GM12878 (cell line): Measurements from ENCODE around the gene B4GALT3. TPM values are rescaled to one million over a fixed set of nuclear protein-coding genes. Genes with fewer than 3 reads are reported as not detected.
A peak's percentile ranks its signal among the peaks of the same experiment; 100 is the strongest.

ENCODE experiments used
- ATAC-seq: fragments of 200-7000 bp; cut with Tn5 transposase; 3 replicates; pipeline ENCODE4 v1.9.1; 2020; ENCODE audit warnings: mild to moderate bottlenecking, moderate library complexity
- BruUV-seq: library from RNA; stranded (reverse); fragments of 400-500 nt; replicated peaks from 2 replicates; lab custom pipeline; 2021; lab: Mats Ljungman, UMichigan
- CTCF ChIA-PET: fragments of 300-600 bp; sonication (Branson Sonifier 250); formaldehyde crosslinking; extraction: SDS; loops from one replicate; lab custom pipeline; 2021; ENCODE audit warnings: inconsistent platforms; lab: Yijun Ruan, JAX
- POLR2A ChIA-PET: fragments of 350-600 bp; formaldehyde crosslinking; extraction: SDS; loops from one replicate; lab custom pipeline; 2021; ENCODE audit warnings: inconsistent platforms; lab: Charles Lee
- RAD21 ChIA-PET: fragments of 300-600 bp; sonication (Branson Sonifier 250); formaldehyde crosslinking; loops from one replicate; lab custom pipeline; 2023; ENCODE audit warnings: antibody characterized with exemption; ENCODE audit not compliant: unreplicated experiment; lab: Charles Lee
- SMC1A ChIA-PET: fragments of 300-600 bp; sonication (Branson Sonifier 250); formaldehyde crosslinking; loops from one replicate; lab custom pipeline; 2023; ENCODE audit not compliant: unreplicated experiment, uncharacterized antibody; lab: Charles Lee
- DNase-seq: peaks from one replicate; pipeline ENCODE4 v3.0.0-alpha.2; 2011; ENCODE audit warnings: low read depth, low spot score
- FAIRE-seq: peaks from 3 replicates; lab custom pipeline; 2011; peaks lifted over from hg19 to GRCh38; lab: Jason Lieb, UNC
- H2AFZ ChIP-seq: 2 replicates; pipeline ENCODE4 v1.6.0; 2011; ENCODE audit warnings: low read depth, low read length, control low read depth; ENCODE audit not compliant: control insufficient read depth
- H3K27ac ChIP-seq: 2 replicates; pipeline ENCODE4 v1.5.1; 2011; ENCODE audit warnings: control low read depth; ENCODE audit not compliant: control insufficient read depth, insufficient read depth
- H3K27me3 ChIP-seq, 2 experiments: replicated peaks in 1 of 2; 2 replicates each; pipeline versions ENCODE4 v1.6.0 to v1.6.1; 2011; ENCODE audit warnings: low read length in 1 of 2; ENCODE audit not compliant: control insufficient read depth in 2 of 2, insufficient read depth in 2 of 2
- H3K36me3 ChIP-seq, 2 experiments: 2 replicates each; pipeline ENCODE4 v1.5.1; 2011; ENCODE audit warnings: low read length in 1 of 2; ENCODE audit not compliant: control insufficient read depth in 2 of 2, insufficient read depth in 2 of 2
- H3K4me1 ChIP-seq: 2 replicates; pipeline ENCODE4 v1.6.1; 2011; ENCODE audit warnings: mild to moderate bottlenecking, low read length, moderate library complexity, mixed read lengths; ENCODE audit not compliant: control insufficient read depth, insufficient read depth
- H3K4me2 ChIP-seq: 2 replicates; pipeline ENCODE4 v1.6.0; 2011; ENCODE audit warnings: control low read depth; ENCODE audit not compliant: control insufficient read depth, insufficient read depth
- H3K4me3 ChIP-seq: fragments of 200-600 bp; sonication (generic); 2 replicates; pipeline ENCODE4 v1.5.1; 2016
- H3K79me2 ChIP-seq: 2 replicates; pipeline ENCODE4 v1.6.0; 2011; ENCODE audit warnings: low read length; ENCODE audit not compliant: control insufficient read depth, insufficient read depth
- H3K9ac ChIP-seq: 2 replicates; pipeline ENCODE4 v1.8.0; 2011; ENCODE audit warnings: low read length, control low read depth, mixed read lengths; ENCODE audit not compliant: control insufficient read depth, insufficient read depth
- H3K9me3 ChIP-seq: replicated peaks from 3 replicates; pipeline ENCODE4 v1.5.1; 2011; ENCODE audit warnings: mild to moderate bottlenecking, low read length; ENCODE audit not compliant: control insufficient read depth, insufficient read depth
- H4K20me1 ChIP-seq: 2 replicates; pipeline ENCODE4 v1.6.0; 2011; ENCODE audit not compliant: control insufficient read depth, insufficient read depth
- BACH1 ChIP-seq: fragments of 450-650 bp; IDR thresholded peaks from 2 replicates; pipeline ENCODE4 v1.6.1; 2017; ENCODE audit warnings: mild to moderate bottlenecking, borderline replicate concordance
- CHD4 ChIP-seq: fragments of 200-600 bp; sonication (generic); IDR thresholded peaks from 2 replicates; pipeline ENCODE4 v1.6.1; 2016; ENCODE audit warnings: mild to moderate bottlenecking
- EGR1 ChIP-seq, 2 experiments: IDR thresholded peaks; 1 replicate in 1 of 2; 2 replicates in 1 of 2; pipeline ENCODE4 v1.6.1; 2011 to 2012; ENCODE audit warnings: low read depth in 2 of 2, low read length in 2 of 2, borderline replicate concordance in 1 of 2, mild to moderate bottlenecking in 1 of 2, moderate library complexity in 1 of 2
- HCFC1 ChIP-seq: fragments of 150-350 bp; IDR thresholded peaks from 2 replicates; pipeline ENCODE4 v1.6.1; 2014; ENCODE audit warnings: low read length
- JUND ChIP-seq: IDR thresholded peaks from 2 replicates; pipeline ENCODE4 v1.6.1; 2012; ENCODE audit warnings: low read depth, mild to moderate bottlenecking, low read length, improper control_type of control experiment, moderate library complexity
- NBN ChIP-seq: fragments of 450-650 bp; IDR thresholded peaks from 2 replicates; pipeline ENCODE4 v1.6.1; 2016
- NR2F1 ChIP-seq: fragments of 450-650 bp; conservative IDR thresholded peaks from 2 replicates; pipeline ENCODE4 v1.6.1; 2017; ENCODE audit warnings: mild to moderate bottlenecking
- TCF7 ChIP-seq: IDR thresholded peaks from 2 replicates; pipeline ENCODE4 v1.6.1; 2014; ENCODE audit warnings: antibody characterized with exemption, borderline replicate concordance
- USF2 ChIP-seq: IDR thresholded peaks from 2 replicates; pipeline ENCODE4 v1.6.1; 2011; ENCODE audit warnings: low read depth, low read length, improper control_type of control experiment, borderline replicate concordance
- ZBED1 ChIP-seq: IDR thresholded peaks from 2 replicates; pipeline ENCODE4 v1.6.1; 2016; ENCODE audit warnings: borderline replicate concordance
- ZNF217 ChIP-seq: fragments of 450-650 bp; IDR thresholded peaks from 2 replicates; pipeline ENCODE4 v1.6.1; 2017; ENCODE audit warnings: antibody characterized with exemption, mild to moderate bottlenecking
- WGBS: methylation state at CpG from one replicate; pipeline ENCODE4 v1.1.6; 2016; ENCODE audit warnings: low lambda C conversion rate; ENCODE audit not compliant: insufficient replicate concordance, insufficient coverage; ENCODE audit errors: missing lambda C conversion rate; 5-methylcytosine and 5-hydroxymethylcytosine counted together
- in situ Hi-C: fragments of 300-500 bp; cut with MboI; formaldehyde crosslinking; loops from 9 replicates; pipeline ENCODE4 v1.14.3; 2018; ENCODE audit warnings: mixed read lengths
- intact Hi-C: fragments of 100-400 bp; cut with micrococcal nuclease; formaldehyde crosslinking; loops from one replicate; pipeline ENCODE4 v1.14.2; 2022; ENCODE audit not compliant: unreplicated experiment
- polyA plus RNA-seq, 11 experiments: library from polyadenylated mRNA; depleted of rRNA in 4 of 11; unstranded in 6 of 11; stranded (reverse) in 5 of 11; fragments of >200 nt; fragmentation: Nextera tagmentation in 4 of 11; fragmentation: Illumina TruSeq in 1 of 11; extraction: Ambion mirVana in 4 of 11; extraction: Trizol in 1 of 11; gene quantifications; 1 replicate in 1 of 11; 2 replicates in 10 of 11; pipeline versions ENCODE4 v1.2.1 to v1.2.3, GENCODE V29; 2011 to 2016; ENCODE audit warnings: inconsistent platforms in 2 of 11, missing spikeins in 2 of 11, low read depth in 1 of 11
- total RNA-seq, 4 experiments: library from RNA; depleted of rRNA in 3 of 4; stranded (reverse); fragments of >200 nt in 3 of 4; fragmentation: Illumina TruSeq in 1 of 4; extraction: Trizol in 1 of 4; gene quantifications; 2 replicates each; pipeline versions ENCODE4 v1.2.1 to v1.2.3, GENCODE V29; 2013 to 2021
- TF ChIP-seq, protein P1 (sequence below): IDR thresholded peaks from 2 replicates; pipeline ENCODE4 v1.6.1; 2012; ENCODE audit warnings: low read length, inconsistent platforms
- TF ChIP-seq, protein P2 (sequence below): fragments of 450-650 bp; IDR thresholded peaks from 2 replicates; pipeline ENCODE4 v1.6.1; 2018; ENCODE audit warnings: mild to moderate bottlenecking, low read depth, moderate library complexity; ENCODE audit not compliant: partially characterized antibody
- TF ChIP-seq, protein P3 (sequence below): IDR thresholded peaks from 2 replicates; pipeline ENCODE4 v1.6.1; 2012; ENCODE audit warnings: low read depth, low read length, improper control_type of control experiment

B4GALT3 gene
- total and polyA plus RNA-seq, 10 of the 15 experiments (the other 5 are each of a cell fraction or from before 2014, with no cell fraction given): 27.1 to 58.9 (median 42.6) TPM

GRCh38 chr1:161164901-161165610 lies 12.3 kb downstream of the B4GALT3 start:
- TF ChIP-seq USF2 (no peak), EGR1 (IDR thresholded peaks at IDR 0.05; ENCODE audit: borderline replicate concordance in 1 of 2, low read depth in 2 of 2, low read length in 2 of 2) (no peak), BACH1 (no peak), NR2F1 (no peak), HCFC1 (no peak), NBN (no peak), ZNF217 (no peak), TCF7 (no peak), ZBED1 (no peak), JUND (no peak), CHD4 (no peak)
- TF ChIP-seq, protein P1, sequence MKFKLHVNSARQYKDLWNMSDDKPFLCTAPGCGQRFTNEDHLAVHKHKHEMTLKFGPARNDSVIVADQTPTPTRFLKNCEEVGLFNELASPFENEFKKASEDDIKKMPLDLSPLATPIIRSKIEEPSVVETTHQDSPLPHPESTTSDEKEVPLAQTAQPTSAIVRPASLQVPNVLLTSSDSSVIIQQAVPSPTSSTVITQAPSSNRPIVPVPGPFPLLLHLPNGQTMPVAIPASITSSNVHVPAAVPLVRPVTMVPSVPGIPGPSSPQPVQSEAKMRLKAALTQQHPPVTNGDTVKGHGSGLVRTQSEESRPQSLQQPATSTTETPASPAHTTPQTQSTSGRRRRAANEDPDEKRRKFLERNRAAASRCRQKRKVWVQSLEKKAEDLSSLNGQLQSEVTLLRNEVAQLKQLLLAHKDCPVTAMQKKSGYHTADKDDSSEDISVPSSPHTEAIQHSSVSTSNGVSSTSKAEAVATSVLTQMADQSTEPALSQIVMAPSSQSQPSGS: no peak
- TF ChIP-seq, protein P2, sequence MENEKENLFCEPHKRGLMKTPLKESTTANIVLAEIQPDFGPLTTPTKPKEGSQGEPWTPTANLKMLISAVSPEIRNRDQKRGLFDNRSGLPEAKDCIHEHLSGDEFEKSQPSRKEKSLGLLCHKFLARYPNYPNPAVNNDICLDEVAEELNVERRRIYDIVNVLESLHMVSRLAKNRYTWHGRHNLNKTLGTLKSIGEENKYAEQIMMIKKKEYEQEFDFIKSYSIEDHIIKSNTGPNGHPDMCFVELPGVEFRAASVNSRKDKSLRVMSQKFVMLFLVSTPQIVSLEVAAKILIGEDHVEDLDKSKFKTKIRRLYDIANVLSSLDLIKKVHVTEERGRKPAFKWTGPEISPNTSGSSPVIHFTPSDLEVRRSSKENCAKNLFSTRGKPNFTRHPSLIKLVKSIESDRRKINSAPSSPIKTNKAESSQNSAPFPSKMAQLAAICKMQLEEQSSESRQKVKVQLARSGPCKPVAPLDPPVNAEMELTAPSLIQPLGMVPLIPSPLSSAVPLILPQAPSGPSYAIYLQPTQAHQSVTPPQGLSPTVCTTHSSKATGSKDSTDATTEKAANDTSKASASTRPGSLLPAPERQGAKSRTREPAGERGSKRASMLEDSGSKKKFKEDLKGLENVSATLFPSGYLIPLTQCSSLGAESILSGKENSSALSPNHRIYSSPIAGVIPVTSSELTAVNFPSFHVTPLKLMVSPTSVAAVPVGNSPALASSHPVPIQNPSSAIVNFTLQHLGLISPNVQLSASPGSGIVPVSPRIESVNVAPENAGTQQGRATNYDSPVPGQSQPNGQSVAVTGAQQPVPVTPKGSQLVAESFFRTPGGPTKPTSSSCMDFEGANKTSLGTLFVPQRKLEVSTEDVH: no peak
- TF ChIP-seq, protein P3, sequence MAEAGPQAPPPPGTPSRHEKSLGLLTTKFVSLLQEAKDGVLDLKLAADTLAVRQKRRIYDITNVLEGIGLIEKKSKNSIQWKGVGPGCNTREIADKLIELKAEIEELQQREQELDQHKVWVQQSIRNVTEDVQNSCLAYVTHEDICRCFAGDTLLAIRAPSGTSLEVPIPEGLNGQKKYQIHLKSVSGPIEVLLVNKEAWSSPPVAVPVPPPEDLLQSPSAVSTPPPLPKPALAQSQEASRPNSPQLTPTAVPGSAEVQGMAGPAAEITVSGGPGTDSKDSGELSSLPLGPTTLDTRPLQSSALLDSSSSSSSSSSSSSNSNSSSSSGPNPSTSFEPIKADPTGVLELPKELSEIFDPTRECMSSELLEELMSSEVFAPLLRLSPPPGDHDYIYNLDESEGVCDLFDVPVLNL: no peak
- TF ChIP-seq, all 136 proteins: peak for 0
- ATAC-seq (no peak), DNase-seq (no peak), FAIRE-seq (no peak)
- H3K27ac ChIP-seq: 0 out of 2 replicates have a peak overlapping the region, but pooled peaks have one; percentile 54
- peaks cover 0 to 10% of the 10 kb centered on the region in 2 experiments; a peak in 2 of 4 replicates for H3K36me3 ChIP-seq
- ChIA-PET POLR2A (interaction anchor here (0.5 to 2.9 kb wide), 13 partner anchors 10 to 596 kb away, joined by 3 to 17 read pairs (median 4); partner anchors contain the start of genes ARHGAP30 and TOMM40L), RAD21 (interaction anchor here (0.6 to 4.8 kb wide), 15 partner anchors 11 to 218 kb away, joined by 3 to 34 read pairs (median 6); partner anchors contain the start of genes ARHGAP30, B4GALT3, DEDD and NDUFS2), CTCF (interaction anchor here (0.6 to 5.0 kb wide), 21 partner anchors 8 to 224 kb away, joined by 3 to 60 read pairs (median 11); partner anchors contain the start of genes B4GALT3, CFAP126, DEDD and KLHDC9), SMC1A (interaction anchor here (0.7 to 3.5 kb wide), 18 partner anchors 10 to 217 kb away, joined by 3 to 18 read pairs (median 6); partner anchors contain the start of genes APOA2, B4GALT3, CFAP126 and NDUFS2)
- WGBS: 56% methylated on average over 14 of the region's 14 CpGs
- in situ Hi-C loops: no loop called here
- peak overlapping the region; percentile 99 for H3K4me2 ChIP-seq
- H3K79me2 ChIP-seq: peaks cover 3% of the 10 kb centered on the region
- intact Hi-C loops: no loop called here
- H3K4me1 ChIP-seq: peaks cover 11% of the 10 kb centered on the region
- H2AFZ ChIP-seq: no peak overlapping the region
- H3K27me3 ChIP-seq: no peaks in the 10 kb centered on the region
- no peaks in the 10 kb centered on the region for H4K20me1 ChIP-seq
- no peaks in the 10 kb centered on the region for H3K9me3 ChIP-seq
- no TSS peak for BruUV-seq
- peak overlapping the region; percentile 68 for H3K9ac ChIP-seq
- peak overlapping the region; percentile 67 for H3K4me3 ChIP-seq
